ENCODE results near the gene KHDC3L. TPM values are rescaled to one million over a fixed set of nuclear protein-coding genes. Genes with fewer than 3 reads are reported as not detected.

KHDC3L gene
- total RNA-seq, 1 donor from 2014 or later: not detected

- intact Hi-C loops (cut with DNase I): no loop called here
- Histone ChIP-seq H3K4me3 (no peak overlapping the region), H3K4me1 (no peaks in the 10 kb centered on the region), H3K27ac (no peak overlapping the region), H3K9me3 (no peaks in the 10 kb centered on the region), H3K27me3 (peaks cover 22% of the 10 kb centered on the region), H3K36me3 (no peaks in the 10 kb centered on the region)
- ATAC-seq: no peak
- no peak for TF ChIP-seq CTCF (IDR thresholded peaks at IDR 0.05)
- no peak for DNase-seq
These were observed 13.8 kb upstream of the KHDC3L start for GRCh38 chr6:73348550-73349204.

- Histone ChIP-seq H3K4me3 (no peak overlapping the region), H3K9me3 (no peaks in the 10 kb centered on the region), H3K27ac (no peak overlapping the region), H3K27me3 (peaks cover 25% of the 10 kb centered on the region), H3K36me3 (no peaks in the 10 kb centered on the region), H3K4me1 (no peaks in the 10 kb centered on the region)
- DNase-seq (no peak), ATAC-seq (no peak)
- intact Hi-C loops (cut with DNase I): no loop called here
- no peak for TF ChIP-seq CTCF (IDR thresholded peaks at IDR 0.05)
These were observed 13.1 kb upstream of the KHDC3L start for GRCh38 chr6:73349311-73349710.

- no peak for ATAC-seq
- TF ChIP-seq CTCF (IDR thresholded peaks at IDR 0.05): no peak
- DNase-seq: no peak
These were observed 8.5 kb upstream of the KHDC3L start, which contains the start of gene DPPA5 for GRCh38 chr6:73353636-73354593. Gene DPPA5, minus strand, starts transcription at chr6:73354276. Its CDS starts 51 bp downstream, at chr6:73354225.

GRCh38 chr6:73362869-73363536, 545 bp downstream of the KHDC3L start:
- ATAC-seq: no peak
- no peak for DNase-seq
- Histone ChIP-seq H3K27me3 (no peaks in the 10 kb centered on the region), H3K9me3 (no peaks in the 10 kb centered on the region), H3K4me3 (no peak overlapping the region), H3K4me1 (no peaks in the 10 kb centered on the region), H3K27ac (no peak overlapping the region), H3K36me3 (no peaks in the 10 kb centered on the region)
- intact Hi-C loops (cut with DNase I): no loop called here
- TF ChIP-seq CTCF (IDR thresholded peaks at IDR 0.05): no peak

More at GRCh38 chr6:73353636-73354593, 8.5 kb upstream of the KHDC3L start, which contains the start of gene DPPA5:
- H3K4me1 ChIP-seq: no peaks in the 10 kb centered on the region
- H3K4me3 ChIP-seq: no peak within 1 kb of the TSS
- intact Hi-C loops (cut with DNase I): no loop called here
- peaks cover 16% of the 10 kb centered on the region for H3K27me3 ChIP-seq
- no peak within 1 kb of the TSS for H3K27ac ChIP-seq
- H3K9me3 ChIP-seq: no peaks in the 10 kb centered on the region
- H3K36me3 ChIP-seq: no peaks in the 10 kb centered on the region

GRCh38 chr6:73363537-73363875, 1.0 kb downstream of the KHDC3L start:
- intact Hi-C loops (cut with DNase I): no loop called here
- H3K36me3 ChIP-seq: no peaks in the 10 kb centered on the region
- no peaks in the 10 kb centered on the region for H3K27me3 ChIP-seq
- ATAC-seq (no peak), DNase-seq (no peak)
- TF ChIP-seq CTCF (IDR thresholded peaks at IDR 0.05): no peak
- no peaks in the 10 kb centered on the region for H3K4me1 ChIP-seq
- no peak overlapping the region for H3K27ac ChIP-seq
- no peak overlapping the region for H3K4me3 ChIP-seq
- no peaks in the 10 kb centered on the region for H3K9me3 ChIP-seq

All from upper lobe of right lung (tissue), 1 donor.